HG03521 (cell line): ENCODE results near the gene ACSF3.
"Not testable (repeated sequence)": the region's sequence is repeated elsewhere in the genome, so short reads cannot be mapped to it uniquely, and the experiment has no call there.

Source experiments
- ATAC-seq: cut with Tn5 transposase; IDR thresholded peaks from one replicate; pipeline ENCODE4 v1.9.1; 2021; ENCODE audit warnings: mild to moderate bottlenecking, moderate library complexity; ENCODE audit not compliant: unreplicated experiment

Gene ACSF3

GRCh38 chr16:89072548-89073130 lies 21.0 kb upstream of the ACSF3 start:
- no peak for ATAC-seq

DNA sequence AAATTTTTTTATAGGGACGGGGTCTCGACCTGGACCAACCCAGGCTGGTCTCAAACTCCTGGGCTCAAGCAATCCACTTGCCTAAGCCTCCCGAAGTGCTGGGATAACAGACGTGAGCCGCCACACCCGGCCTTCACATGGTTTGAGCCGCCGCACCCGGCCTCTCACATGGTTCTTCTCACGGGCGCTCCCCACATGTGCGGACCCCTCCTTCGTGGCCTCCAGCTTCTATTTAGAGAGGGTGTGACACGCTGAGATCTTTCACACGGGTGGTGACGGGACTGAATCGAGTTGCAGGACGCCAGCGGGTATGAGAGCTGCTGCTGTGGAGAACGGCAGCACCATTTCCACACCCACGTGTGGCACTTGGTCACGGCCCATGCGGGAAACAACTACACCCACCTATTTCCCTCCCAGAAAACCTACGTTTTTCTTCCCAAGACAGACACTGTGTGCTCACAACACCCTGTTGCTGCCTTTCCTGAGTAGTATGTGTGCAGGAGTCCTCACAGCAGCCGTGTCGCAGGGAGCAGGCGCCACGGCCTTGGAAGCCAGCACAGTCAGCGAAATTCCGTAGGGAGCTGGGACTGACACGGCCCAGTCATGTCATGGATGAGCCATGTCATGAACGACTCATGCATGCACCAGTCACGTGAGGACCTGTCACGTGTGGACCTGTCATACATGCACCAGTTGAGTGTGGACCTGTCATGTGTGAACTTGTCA lies 20.1 kb upstream of the ACSF3 start:
- ATAC-seq, result no peak

DNA sequence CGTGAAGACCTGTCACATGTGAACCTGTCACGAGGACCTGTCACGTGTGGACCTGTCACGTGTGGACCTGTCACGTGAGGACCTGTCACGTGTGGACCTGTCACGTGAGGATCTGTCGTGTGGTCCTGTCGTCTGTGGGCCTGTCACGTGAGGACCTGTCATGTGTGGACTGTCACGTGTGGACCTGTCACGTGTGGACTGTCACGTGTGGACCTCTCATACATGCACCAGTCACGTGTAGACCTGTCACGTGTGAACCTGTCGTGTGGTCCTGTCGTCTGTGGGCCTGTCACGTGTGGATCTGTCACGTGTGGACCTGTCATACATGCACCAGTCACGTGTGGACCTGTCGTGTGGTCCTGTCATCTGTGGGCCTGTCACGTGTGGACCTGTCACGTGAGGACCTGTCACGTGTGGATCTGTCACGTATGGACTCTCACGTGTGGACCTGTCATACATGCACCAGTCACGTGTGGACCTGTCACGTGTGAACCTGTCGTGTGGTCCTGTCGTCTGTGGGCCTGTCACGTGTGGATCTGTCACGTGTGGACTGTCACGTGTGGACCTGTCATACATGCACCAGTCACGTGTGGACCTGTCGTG lies 19.5 kb upstream of the ACSF3 start:
- ATAC-seq, result not testable (repeated sequence)

DNA sequence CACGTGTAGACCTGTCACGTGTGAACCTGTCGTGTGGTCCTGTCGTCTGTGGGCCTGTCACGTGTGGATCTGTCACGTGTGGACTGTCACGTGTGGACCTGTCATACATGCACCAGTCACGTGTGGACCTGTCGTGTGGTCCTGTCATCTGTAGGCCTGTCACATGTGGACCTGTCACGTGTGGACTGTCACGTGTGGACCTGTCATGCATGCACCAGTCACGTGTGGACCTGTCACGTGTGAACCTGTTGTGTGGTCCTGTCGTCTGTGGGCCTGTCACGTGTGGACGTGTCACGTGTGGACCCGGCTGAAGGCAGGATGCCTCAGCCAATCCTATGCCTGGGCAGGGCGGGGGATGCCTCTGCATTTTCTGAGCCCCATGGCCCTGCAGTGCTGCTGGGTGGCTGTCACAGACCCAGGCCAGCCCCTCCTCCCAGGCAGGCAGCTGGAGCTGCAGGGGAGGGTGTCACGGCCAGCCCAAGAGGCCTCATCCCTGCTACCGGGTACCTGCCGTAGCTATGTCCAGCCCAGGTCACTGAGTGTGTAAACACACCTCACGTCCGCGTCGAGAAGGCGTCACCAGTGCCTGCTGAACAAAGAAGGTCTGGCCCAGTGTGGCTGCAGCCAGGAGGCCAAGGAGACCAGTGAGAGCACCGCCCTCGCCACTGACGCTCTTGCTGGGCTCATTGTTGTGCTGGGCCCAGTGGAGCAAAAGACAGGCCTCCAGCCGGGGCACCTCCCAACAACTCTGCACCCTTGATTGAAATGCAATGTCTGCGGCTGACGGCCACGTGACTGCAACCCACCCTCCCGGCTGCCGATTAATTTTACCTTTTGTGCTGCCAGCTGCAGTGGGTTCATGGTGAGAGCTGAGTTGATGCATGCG lies 18.6 kb upstream of the ACSF3 start:
- ATAC-seq, result no peak

DNA sequence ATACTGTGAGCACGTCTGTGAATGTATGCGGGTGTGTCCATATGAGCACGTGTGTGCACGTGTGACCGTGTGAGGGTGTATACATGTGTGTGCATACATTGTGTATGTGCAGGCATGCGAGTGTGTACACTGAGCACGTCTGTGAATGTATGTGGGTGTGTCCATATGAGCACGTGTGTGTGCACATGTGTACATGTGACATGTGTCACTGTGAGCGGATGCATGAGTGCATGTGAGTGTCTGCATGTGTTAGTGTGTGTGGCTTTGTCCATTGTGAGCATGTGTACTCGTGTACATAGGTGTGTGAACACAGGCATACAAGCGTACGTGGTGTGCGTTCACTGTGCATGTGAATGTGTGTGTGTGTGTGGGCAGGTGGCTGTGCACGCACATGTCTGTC lies 17.5 kb upstream of the ACSF3 start:
- ATAC-seq, result no peak

DNA sequence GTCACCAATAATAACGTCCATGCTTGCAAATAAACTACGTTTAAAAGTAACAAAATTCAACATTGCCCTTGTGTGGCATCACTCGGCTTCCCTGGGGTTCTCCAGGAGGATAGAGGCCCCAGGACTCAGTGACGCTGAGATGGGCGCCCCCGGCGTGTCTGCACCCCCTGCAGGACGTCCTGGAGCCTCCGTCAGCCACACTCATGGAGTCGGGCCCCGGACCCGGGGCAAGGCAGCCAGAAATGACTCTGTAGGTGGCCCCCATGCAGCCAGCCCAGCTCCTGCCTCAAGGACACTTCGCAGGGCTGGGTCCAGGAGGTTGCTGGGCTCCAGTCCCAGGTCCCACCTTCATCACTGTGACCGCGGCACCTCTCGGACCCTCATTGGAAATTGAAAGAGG lies 16.6 kb upstream of the ACSF3 start:
- ATAC-seq, result no peak

DNA sequence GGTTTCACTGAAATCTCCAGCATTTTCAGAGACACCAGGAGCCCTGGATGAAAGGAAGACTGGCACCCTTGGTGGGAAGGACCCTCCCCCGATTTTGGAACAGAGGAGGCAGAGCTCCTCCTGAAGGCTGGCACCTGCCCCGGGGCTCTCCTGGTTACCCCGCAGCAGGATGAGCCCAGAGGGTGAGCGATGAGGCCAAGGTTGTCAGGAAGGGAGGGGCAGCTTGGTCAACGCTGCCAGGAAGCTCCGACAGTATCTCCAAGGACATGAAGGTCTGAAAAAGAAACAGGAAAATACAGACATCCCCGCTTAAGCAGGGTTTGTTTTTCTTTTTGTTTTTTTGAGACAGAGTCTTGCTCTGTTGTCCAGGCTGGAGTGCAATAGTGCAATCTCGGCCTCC lies 15.5 kb upstream of the ACSF3 start:
- ATAC-seq, result no peak

DNA sequence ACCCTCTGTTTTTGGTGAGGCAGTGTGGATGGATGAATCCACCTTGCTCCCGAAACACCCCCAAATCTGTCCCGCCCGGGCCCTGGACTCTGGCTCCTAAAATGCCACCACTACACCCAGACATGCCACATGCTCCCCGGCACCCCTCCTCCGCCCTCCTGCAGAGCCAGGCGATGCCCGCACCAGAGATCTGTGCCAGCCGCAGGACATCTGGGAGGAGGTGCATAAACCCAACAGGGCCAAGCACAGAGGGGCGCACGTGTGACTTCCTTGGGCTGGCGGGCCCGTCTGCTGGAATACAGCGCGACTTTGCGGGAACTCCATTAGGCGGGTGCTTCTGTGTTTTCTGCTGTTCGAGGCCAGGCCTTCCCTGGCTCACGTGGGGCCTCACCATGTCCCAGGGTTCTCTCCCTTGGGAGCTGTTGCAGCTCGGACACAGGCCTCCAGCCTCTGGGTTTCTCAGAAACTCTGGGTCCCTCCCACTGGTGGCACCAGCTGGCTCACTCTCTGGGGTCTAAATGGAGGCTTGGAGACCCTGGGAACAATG lies 14.1 kb upstream of the ACSF3 start:
- ATAC-seq, result no peak

DNA sequence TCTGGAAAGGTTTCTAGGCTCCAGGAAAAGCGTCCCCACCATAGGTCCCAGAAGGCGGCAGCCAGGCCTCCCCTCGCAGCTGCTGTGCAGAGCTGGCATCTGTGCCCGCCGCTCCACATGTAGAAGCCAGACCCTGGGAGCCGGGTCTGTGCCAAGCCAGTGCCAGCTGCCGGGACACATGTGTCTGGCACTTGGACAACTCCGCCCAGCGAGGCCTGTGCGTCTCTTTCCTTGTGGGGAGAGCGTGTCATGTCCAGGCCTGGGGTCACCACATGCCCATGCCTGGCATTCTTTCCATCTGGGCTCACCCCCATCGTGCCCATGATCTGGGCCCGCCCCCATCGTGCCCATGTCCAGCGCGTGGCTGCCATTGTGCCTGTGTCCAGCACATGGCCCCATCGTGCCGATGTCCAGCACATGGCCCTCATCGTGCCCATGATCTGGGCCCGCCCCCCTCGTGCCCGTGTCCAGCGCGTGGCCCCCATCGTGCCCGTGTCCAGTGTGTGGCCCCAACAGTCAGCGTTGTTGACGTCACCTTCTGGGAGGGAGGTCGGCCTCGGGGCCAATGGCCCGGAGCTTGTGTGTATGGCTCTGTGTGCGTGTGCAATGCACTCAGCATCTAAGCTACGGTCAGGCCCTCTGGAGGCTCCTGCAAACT lies 13.3 kb upstream of the ACSF3 start:
- no peak for ATAC-seq

DNA sequence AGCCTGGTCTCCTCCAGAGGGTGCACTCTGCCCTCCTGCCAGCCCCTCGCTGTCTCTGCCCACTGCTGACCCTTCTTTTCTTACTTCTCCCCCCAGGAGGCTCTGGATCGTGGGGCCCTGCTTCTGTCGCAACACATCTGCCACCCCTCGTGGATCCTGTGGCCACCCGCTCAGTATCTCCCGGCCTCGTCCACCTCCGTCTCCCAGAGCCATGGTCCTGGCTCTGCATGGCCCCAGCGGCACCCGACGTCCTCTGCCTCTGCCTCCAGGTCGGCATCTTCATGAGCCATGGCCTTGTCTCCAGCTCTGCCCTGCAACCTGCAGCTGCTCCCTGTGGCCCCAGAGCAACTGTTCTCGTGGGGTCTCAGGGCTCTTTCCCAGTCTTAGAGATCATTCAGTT lies 12.1 kb upstream of the ACSF3 start:
- no peak for ATAC-seq

DNA sequence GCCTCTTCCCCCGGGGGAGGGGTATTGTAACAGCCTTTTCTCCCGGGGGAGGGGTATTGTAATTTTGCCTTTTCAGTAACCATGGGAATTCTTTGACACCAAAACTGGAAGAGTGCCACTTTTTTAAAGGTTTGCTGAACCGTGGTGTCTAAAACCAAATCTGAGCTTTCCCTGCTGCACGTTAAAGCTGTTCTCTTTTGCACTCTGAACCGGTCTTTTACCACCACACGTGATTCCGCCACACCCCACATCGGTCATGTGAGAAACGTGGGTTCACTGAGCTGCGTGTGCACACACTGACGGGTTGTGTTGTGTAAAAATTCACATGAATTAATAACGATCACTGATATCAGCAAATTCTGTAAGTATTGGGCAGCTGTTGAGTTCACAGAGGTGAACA lies 9.2 kb upstream of the ACSF3 start:
- no peak for ATAC-seq

DNA sequence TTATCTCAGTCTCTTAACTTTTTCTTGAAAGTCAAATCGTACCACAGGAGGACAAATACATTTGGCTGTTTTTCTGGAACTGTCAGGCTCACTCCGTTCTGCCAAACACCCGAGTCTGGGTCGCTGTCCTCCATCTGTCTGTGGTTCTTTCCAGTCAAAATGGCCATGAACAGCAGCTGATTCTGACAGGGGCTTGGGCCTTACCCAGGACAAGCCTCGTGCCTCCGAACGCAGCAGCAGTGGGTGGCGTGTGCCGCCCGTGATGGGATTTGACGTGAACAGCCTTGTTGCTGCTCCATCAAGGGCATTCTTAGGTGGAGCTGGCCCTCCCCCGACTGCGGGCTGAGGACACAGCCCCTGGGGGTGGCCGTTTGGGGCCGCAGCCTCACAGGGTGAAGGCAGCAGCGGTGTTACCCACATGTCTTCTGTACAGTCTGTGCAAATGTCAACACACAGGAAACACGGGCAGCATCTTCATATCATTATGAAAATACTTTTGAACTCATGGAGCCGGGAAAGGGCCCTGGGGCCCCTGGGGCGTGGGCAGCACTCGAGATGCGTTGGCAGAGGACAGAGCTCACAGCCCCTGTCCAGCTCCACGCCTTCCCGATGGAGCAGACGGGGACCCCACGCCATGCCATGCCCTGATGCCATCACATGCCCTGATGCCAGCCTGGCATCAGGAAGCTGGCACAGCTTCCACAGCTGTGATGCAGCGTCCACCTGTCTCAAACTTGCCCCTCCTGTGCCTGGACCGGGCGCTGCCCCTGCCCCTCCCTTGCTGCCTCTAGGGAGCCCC lies 8.6 kb upstream of the ACSF3 start:
- ATAC-seq, result no peak

DNA sequence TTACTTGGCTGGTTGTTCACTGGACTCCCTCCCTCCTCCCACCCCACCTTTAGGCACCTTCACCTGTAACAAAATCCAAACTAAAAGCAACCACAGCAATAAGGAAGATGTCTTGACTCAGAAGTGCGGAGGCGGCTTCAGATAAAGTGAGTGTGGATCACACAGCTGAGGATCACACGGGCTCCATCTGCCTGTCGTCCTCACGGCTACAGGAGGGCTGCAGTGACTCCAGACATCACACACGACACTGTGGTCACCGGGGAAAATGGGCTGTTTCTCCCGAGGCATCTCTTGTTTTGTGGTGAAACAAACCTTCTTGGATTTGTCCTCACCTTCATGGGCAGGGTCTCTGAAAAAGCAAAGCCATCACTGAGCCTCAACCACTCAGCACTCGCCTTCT lies 7.9 kb upstream of the ACSF3 start:
- ATAC-seq, result no peak

- ATAC-seq, result no peak
Observed at GRCh38 chr16:89087922-89088497, 5.6 kb upstream of the ACSF3 start.

- ATAC-seq, result no peak
Observed at GRCh38 chr16:89089120-89089519, 4.5 kb upstream of the ACSF3 start.

DNA sequence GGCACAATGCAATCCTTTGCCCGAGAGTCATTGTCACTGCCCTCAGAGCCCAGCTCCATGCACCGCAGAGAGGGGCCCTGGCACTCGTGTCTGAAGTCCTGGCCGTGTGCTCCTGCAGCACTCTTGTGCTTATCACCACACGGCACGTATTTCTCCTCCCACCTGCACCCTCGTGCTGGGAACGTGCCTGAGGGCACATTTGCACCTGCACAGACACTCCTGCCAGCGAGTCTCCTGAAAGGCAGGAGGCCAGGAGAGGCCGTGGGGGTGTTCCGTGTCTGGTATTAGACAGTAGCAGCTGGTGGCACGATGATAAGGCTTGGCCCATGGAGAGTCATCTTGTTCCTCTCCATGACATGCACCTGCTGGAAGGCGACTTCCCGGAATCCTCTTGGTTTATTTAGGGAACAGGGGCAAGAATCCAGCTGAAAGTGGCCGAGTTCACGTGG lies 3.4 kb upstream of the ACSF3 start:
- no peak for ATAC-seq

GRCh38 chr16:89090669-89091426 lies 2.8 kb upstream of the ACSF3 start:
- ATAC-seq, result no peak

- no peak for ATAC-seq
Observed at GRCh38 chr16:89092013-89092412, 1.6 kb upstream of the ACSF3 start.

DNA sequence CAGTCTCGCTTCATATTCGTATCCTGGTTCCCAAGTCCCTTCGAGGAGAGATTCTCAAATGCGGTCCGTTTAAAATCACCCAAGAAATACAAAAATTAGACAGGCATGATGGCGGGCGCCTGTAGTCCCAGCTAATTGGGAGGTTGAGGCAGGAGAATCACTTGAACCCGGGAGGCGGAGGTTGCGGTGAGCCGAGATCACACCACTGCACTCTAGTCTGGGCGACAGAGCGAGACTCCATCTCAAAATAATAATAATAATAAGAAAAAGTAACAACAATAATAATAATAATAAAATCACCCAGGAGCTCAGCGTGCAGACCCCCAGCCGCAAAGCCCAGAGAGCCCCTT lies 425 bp upstream of the ACSF3 start:
- ATAC-seq, result not testable (repeated sequence)
